HepG2 (cell line): ENCODE results near the gene OR1S2. TPM values are rescaled to one million over a fixed set of nuclear protein-coding genes. Genes with fewer than 3 reads are reported as not detected.

Source experiments
- ATAC-seq: fragments of 200-7000 bp; cut with Tn5 transposase; 3 replicates; pipeline ENCODE4 v1.9.1; 2020; ENCODE audit warnings: mild to moderate bottlenecking, moderate library complexity
- BruUV-seq: library from RNA; stranded (reverse); fragments of 400-500 nt; replicated peaks from 2 replicates; lab custom pipeline; 2021; lab: Mats Ljungman, UMichigan
- CTCF ChIA-PET: fragments of 300-600 bp; formaldehyde crosslinking; extraction: SDS; loops from one replicate; lab custom pipeline; 2021; ENCODE audit warnings: low total read pairs, inconsistent platforms, low intra/inter-chr PET ratio; lab: Yijun Ruan, JAX
- POLR2A ChIA-PET: fragments of 350-600 bp; sonication (Branson Sonifier 250); formaldehyde crosslinking; loops from one replicate; lab custom pipeline; 2020; ENCODE audit warnings: antibody characterized with exemption, inconsistent platforms; lab: Yijun Ruan, JAX
- DNase-seq: peaks from one replicate; pipeline ENCODE4 v3.0.0-alpha.2; 2015; ENCODE audit warnings: low spot score
- FAIRE-seq: peaks from 3 replicates; lab custom pipeline; 2011; peaks lifted over from hg19 to GRCh38; lab: Jason Lieb, UNC
- H2AFZ ChIP-seq: one replicate; pipeline ENCODE4 v1.6.1; 2011; ENCODE audit warnings: low read length, inconsistent platforms
- H3K27ac ChIP-seq: fragments of 300-600 bp; 3 replicates; pipeline ENCODE4 v1.8.0; 2011; ENCODE audit warnings: mixed run types, mild to moderate bottlenecking, mixed read lengths, low read length, inconsistent platforms; ENCODE audit not compliant: insufficient read depth; ENCODE audit errors: extremely low read length
- H3K27me3 ChIP-seq, 2 experiments: fragments of 200-600 bp in 1 of 2; 2 replicates in 1 of 2; 3 replicates in 1 of 2; pipeline versions ENCODE4 v1.6.0 to v1.8.0; 2011; ENCODE audit warnings: low read length in 2 of 2, mild to moderate bottlenecking in 2 of 2, moderate library complexity in 2 of 2, inconsistent platforms in 1 of 2; ENCODE audit not compliant: insufficient read depth in 2 of 2, control insufficient read depth in 1 of 2
- H3K36me3 ChIP-seq, 2 experiments: fragments of 200-600 bp in 1 of 2; replicated peaks in 1 of 2; 2 replicates in 1 of 2; 3 replicates in 1 of 2; pipeline versions ENCODE4 v1.5.1 to v1.8.0; 2011; ENCODE audit warnings: low read length in 2 of 2, inconsistent platforms in 1 of 2; ENCODE audit not compliant: insufficient read depth in 2 of 2, control insufficient read depth in 1 of 2
- H3K4me1 ChIP-seq: 2 replicates; pipeline ENCODE4 v1.5.1; 2012; ENCODE audit warnings: low read length, inconsistent platforms; ENCODE audit not compliant: insufficient read depth
- H3K4me2 ChIP-seq: 2 replicates; pipeline ENCODE4 v1.6.0; 2011; ENCODE audit warnings: low read depth, low read length, inconsistent platforms
- H3K4me3 ChIP-seq, 3 experiments: fragments of 200-600 bp in 1 of 3; sonication (generic), shearing (Covaris generic) in 1 of 3; replicated peaks in 1 of 3; 2 replicates each; pipeline ENCODE4 v1.5.1; 2011 to 2016; ENCODE audit warnings: low read length in 3 of 3, inconsistent platforms in 2 of 3, low read depth in 2 of 3, mild to moderate bottlenecking in 2 of 3, control low read depth in 1 of 3, mixed read lengths in 1 of 3; ENCODE audit not compliant: insufficient read depth in 1 of 3
- H3K79me2 ChIP-seq: one replicate; pipeline ENCODE4 v1.6.1; 2011; ENCODE audit warnings: low read length, inconsistent platforms; ENCODE audit not compliant: insufficient read depth
- H3K9ac ChIP-seq: 2 replicates; pipeline ENCODE4 v1.6.0; 2011; ENCODE audit warnings: mild to moderate bottlenecking, low read depth, low read length, inconsistent platforms; ENCODE audit not compliant: insufficient read depth
- H3K9me3 ChIP-seq: 2 replicates; pipeline ENCODE4 v1.5.1; 2012; ENCODE audit warnings: mild to moderate bottlenecking, low read length
- H4K20me1 ChIP-seq: 2 replicates; pipeline ENCODE4 v1.6.0; 2011; ENCODE audit warnings: inconsistent platforms, mild to moderate bottlenecking, low read length, moderate library complexity; ENCODE audit not compliant: insufficient read depth
- BATF2 ChIP-seq: sonication (generic); formaldehyde crosslinking; IDR thresholded peaks from 2 replicates; pipeline ENCODE4 v1.8.0; 2022; ENCODE audit warnings: mild to moderate bottlenecking, missing genetic modification reagents, moderate library complexity
- DR1 ChIP-seq: sonication (generic); formaldehyde crosslinking; IDR thresholded peaks from 2 replicates; pipeline ENCODE4 v1.8.0; 2021; ENCODE audit warnings: mild to moderate bottlenecking, missing genetic modification reagents, inconsistent platforms
- FIP1L1 ChIP-seq: fragments of 200-400 bp; formaldehyde crosslinking; IDR thresholded peaks from 2 replicates; pipeline ENCODE4 v1.6.1; 2018; ENCODE audit warnings: low read depth, mild to moderate bottlenecking, low read length, moderate library complexity, borderline replicate concordance; ENCODE audit not compliant: insufficient read depth
- HIC2 ChIP-seq: sonication (generic); formaldehyde crosslinking; IDR thresholded peaks from 2 replicates; pipeline ENCODE4 v1.9.0; 2022; ENCODE audit warnings: low read depth, missing genetic modification reagents
- HINFP ChIP-seq: sonication (generic); formaldehyde crosslinking; IDR thresholded peaks from 2 replicates; pipeline ENCODE4 v1.4.0; 2020; ENCODE audit warnings: low read depth, mild to moderate bottlenecking, missing genetic modification reagents
- MNT ChIP-seq: fragments of 450-650 bp; IDR thresholded peaks from 2 replicates; pipeline ENCODE4 v1.6.1; 2016
- SETDB1 ChIP-seq: sonication (generic); formaldehyde crosslinking; IDR thresholded peaks from 2 replicates; pipeline ENCODE4 v1.5.1; 2020; ENCODE audit warnings: missing genetic modification reagents, mild to moderate bottlenecking, borderline replicate concordance
- ZFP91 ChIP-seq: sonication (generic); formaldehyde crosslinking; IDR thresholded peaks from 2 replicates; pipeline ENCODE4 v1.9.0; 2022; ENCODE audit warnings: missing genetic modification reagents, mild to moderate bottlenecking, borderline replicate concordance
- ZNF207 ChIP-seq: fragments of 450-650 bp; IDR thresholded peaks from 2 replicates; pipeline ENCODE4 v1.6.1; 2016; ENCODE audit warnings: antibody characterized with exemption, borderline replicate concordance
- ZNF235 ChIP-seq: sonication (generic); formaldehyde crosslinking; IDR thresholded peaks from 2 replicates; pipeline ENCODE4 v1.8.1; 2023; ENCODE audit warnings: mild to moderate bottlenecking, missing genetic modification reagents, borderline replicate concordance
- ZNF513 ChIP-seq: sonication (generic); formaldehyde crosslinking; conservative IDR thresholded peaks from 2 replicates; pipeline ENCODE4 v1.5.0; 2020; ENCODE audit warnings: missing genetic modification reagents
- ZNF577 ChIP-seq: sonication (generic); formaldehyde crosslinking; IDR thresholded peaks from 2 replicates; pipeline ENCODE4 v1.4.0; 2020; ENCODE audit warnings: mild to moderate bottlenecking, low read depth, missing genetic modification reagents, borderline replicate concordance
- WGBS: methylation state at CpG from one replicate; pipeline ENCODE4 v1.1.6; 2017; ENCODE audit warnings: low lambda C conversion rate; 5-methylcytosine and 5-hydroxymethylcytosine counted together
- in situ Hi-C: cut with HindIII; loops from 2 replicates; pipeline ENCODE4 v1.10.0; 2017; ENCODE audit warnings: low pct_unique_long_range_greater_than_20kb; ENCODE audit not compliant: extremely low pct_ligation_motif_present
- intact Hi-C: fragments of 100-400 bp; cut with micrococcal nuclease; formaldehyde crosslinking; loops from one replicate; pipeline ENCODE4 v1.10.0; 2022; ENCODE audit not compliant: unreplicated experiment
- polyA plus RNA-seq, 8 experiments: library from polyadenylated mRNA; depleted of rRNA in 3 of 8; stranded (reverse) in 7 of 8; unstranded in 1 of 8; fragments of >200 nt; fragmentation: Illumina TruSeq in 4 of 8; extraction: Trizol in 4 of 8; gene quantifications; 2 replicates each; pipeline versions ENCODE4 v1.2.1 to v1.2.3, GENCODE V29; 2011 to 2016; ENCODE audit warnings: low read depth in 4 of 8, missing spikeins in 1 of 8, mixed read lengths in 1 of 8; ENCODE audit not compliant: insufficient read depth in 1 of 8
- total RNA-seq, 5 experiments: library from RNA; depleted of rRNA; stranded (reverse); fragments of >200 nt; fragmentation: Illumina TruSeq; extraction: Trizol; gene quantifications; 2 replicates each; pipeline ENCODE4 v1.2.3, GENCODE V29; 2016; ENCODE audit warnings: low read depth in 1 of 5

OR1S2 gene
- total and polyA plus RNA-seq, 2 of the 13 experiments (the other 11 are each of a cell fraction or from before 2014, with no cell fraction given), result not detected

DNA sequence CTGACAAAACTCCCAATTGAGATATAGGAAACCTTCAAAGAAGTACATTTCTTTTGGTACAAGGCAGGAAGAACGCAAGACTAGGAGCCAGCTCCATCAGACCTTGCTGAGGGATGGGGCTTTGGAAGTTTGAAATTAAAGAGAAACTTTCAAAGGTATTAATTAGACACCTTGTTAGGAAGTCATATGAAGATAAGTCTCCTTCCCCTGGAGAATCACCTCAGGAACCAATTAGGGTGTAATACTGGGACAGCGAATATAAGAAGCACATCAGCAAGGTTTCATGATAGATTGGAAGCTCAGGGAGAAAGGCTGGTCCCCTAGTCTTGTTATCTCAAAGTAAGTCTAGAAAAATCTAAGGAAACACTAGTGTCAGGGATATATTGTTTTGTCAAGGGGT is 15.2 kb downstream of the OR1S2 start, which contains the start of gene OR9Q2:
Gene OR9Q2, plus strand, starts transcription at position 301 of the 400 bp plus-strand sequence. CDS start 1,421 bp downstream, outside the sequence.
- Histone ChIP-seq H2AFZ (no peak within 1 kb of the TSS), H3K4me1 (peaks cover 19% of the 10 kb centered on the region), H3K4me2 (no peak within 1 kb of the TSS), H3K9ac (no peak within 1 kb of the TSS), H3K36me3 (no peaks in the 10 kb centered on the region), H3K4me3 (no peak within 1 kb of the TSS), H4K20me1 (no peaks in the 10 kb centered on the region), H3K9me3 (no peaks in the 10 kb centered on the region), H3K27ac (no peak within 1 kb of the TSS), H3K27me3 (peaks cover 0 to 1% of the 10 kb centered on the region in 2 experiments; a peak in 1 of 5 replicates), H3K79me2 (no peaks in the 10 kb centered on the region)
- ATAC-seq (no peak), DNase-seq (no peak), FAIRE-seq (no peak)
- no peak for TF ChIP-seq BATF2 (CRISPR knock-in tag)
- no peak for TF ChIP-seq DR1
- no peak for TF ChIP-seq FIP1L1
- TF ChIP-seq ZNF235 (CRISPR knock-in tag), result no peak
- TF ChIP-seq ZNF577 (CRISPR knock-in tag), result no peak
- no peak for TF ChIP-seq ZFP91 (CRISPR knock-in tag)
- TF ChIP-seq SETDB1 (CRISPR knock-in tag), result no peak
- no peak for TF ChIP-seq HIC2 (CRISPR knock-in tag)
- no peak for TF ChIP-seq MNT
- TF ChIP-seq ZNF513 (CRISPR knock-in tag), result no peak
- no peak for TF ChIP-seq HINFP (CRISPR knock-in tag)
- TF ChIP-seq ZNF207, result no peak
- CTCF ChIA-PET, result no interaction called here
- POLR2A ChIA-PET, result no interaction called here
- in situ Hi-C loops (no loop called here), intact Hi-C loops (no loop called here)
- WGBS, result 64% methylated on average over 2 of the region's 2 CpGs
- no TSS peak for BruUV-seq
